Measurements from ENCODE around the gene AKT2.

- TF ChIP-seq, protein P1, sequence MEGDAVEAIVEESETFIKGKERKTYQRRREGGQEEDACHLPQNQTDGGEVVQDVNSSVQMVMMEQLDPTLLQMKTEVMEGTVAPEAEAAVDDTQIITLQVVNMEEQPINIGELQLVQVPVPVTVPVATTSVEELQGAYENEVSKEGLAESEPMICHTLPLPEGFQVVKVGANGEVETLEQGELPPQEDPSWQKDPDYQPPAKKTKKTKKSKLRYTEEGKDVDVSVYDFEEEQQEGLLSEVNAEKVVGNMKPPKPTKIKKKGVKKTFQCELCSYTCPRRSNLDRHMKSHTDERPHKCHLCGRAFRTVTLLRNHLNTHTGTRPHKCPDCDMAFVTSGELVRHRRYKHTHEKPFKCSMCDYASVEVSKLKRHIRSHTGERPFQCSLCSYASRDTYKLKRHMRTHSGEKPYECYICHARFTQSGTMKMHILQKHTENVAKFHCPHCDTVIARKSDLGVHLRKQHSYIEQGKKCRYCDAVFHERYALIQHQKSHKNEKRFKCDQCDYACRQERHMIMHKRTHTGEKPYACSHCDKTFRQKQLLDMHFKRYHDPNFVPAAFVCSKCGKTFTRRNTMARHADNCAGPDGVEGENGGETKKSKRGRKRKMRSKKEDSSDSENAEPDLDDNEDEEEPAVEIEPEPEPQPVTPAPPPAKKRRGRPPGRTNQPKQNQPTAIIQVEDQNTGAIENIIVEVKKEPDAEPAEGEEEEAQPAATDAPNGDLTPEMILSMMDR (IDR thresholded peaks at IDR 0.05 in 4 of 5, conservative IDR thresholded peaks at IDR 0.05 in 1 of 5) = no peak
- no peak for TF ChIP-seq POLR2A (IDR thresholded peaks at IDR 0.05)
Measured at GRCh38 chr19:40266912-40267600, 18.1 kb downstream of the AKT2 start.

All from gastrocnemius medialis (tissue), 4 donors.